ENCODE data around the gene ACTL6B. TPM values are rescaled to one million over a fixed set of nuclear protein-coding genes. Genes with fewer than 3 reads are reported as not detected.

Gene ACTL6B
- total and polyA plus RNA-seq, 2 of the 13 experiments (the other 11 are each of a cell fraction or from before 2014, with no cell fraction given) = not detected

DNA sequence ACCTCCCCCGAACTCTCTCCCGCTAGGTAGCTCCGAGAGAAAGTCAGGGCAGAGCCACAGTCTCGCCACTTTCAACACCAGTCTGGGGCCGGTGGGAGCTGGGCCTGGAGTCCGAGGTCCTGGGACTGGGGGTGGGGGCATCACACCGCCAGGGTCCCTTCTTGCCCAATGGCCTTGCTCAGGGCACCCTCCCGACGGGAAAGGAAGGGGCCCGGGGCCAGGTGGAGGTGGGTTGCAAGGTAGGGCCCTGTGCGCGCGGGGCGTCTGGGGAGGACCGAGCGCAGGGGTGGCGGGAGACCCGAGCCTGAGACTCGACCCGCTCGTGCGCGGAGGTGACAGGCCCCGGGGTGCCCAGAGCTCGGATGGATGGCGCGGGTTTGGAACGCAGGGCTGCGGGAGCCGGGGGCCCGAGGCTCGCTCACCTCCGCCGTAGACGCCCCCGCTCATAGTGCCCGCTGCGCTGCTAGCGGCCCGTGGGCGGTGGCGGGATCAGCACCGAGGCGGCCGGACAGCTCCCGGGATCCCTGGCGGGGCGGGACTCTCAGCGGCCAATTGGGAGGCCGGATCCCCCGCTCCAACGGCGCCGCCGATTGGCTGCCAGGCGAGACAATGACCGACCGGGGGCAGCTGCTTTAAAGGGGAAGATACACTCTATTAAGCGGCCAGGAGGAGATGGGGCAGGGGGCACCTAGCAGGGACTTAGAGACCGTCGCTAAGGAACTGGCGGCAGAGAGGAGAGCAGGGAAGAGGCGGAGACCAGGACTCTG, at the start of gene ACTL6B (continued):
- TF ChIP-seq, protein P1, sequence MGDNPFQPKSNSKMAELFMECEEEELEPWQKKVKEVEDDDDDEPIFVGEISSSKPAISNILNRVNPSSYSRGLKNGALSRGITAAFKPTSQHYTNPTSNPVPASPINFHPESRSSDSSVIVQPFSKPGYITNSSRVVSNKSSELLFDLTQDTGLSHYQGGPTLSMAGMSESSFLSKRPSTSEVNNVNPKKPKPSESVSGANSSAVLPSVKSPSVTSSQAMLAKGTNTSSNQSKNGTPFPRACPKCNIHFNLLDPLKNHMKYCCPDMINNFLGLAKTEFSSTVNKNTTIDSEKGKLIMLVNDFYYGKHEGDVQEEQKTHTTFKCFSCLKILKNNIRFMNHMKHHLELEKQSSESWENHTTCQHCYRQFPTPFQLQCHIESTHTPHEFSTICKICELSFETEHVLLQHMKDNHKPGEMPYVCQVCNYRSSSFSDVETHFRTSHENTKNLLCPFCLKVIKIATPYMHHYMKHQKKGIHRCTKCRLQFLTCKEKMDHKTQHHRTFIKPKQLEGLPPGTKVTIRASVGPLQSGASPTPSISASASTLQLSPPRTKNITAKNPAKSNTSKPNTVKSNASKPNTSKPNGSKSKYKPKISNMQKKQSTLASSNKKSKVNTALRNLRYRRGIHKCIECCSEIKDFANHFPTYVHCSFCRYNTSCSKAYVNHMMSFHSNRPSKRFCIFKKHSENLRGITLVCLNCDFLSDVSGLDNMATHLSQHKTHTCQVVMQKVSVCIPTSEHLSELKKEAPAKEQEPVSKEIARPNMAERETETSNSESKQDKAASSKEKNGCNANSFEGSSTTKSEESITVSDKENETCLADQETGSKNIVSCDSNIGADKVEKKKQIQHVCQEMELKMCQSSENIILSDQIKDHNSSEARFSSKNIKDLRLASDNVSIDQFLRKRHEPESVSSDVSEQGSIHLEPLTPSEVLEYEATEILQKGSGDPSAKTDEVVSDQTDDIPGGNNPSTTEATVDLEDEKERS (CRISPR knock-in tag; IDR thresholded peaks at IDR 0.05) = 0 out of 2 replicates have a peak, but pooled peaks have one; percentile 40
- TF ChIP-seq, protein P2, sequence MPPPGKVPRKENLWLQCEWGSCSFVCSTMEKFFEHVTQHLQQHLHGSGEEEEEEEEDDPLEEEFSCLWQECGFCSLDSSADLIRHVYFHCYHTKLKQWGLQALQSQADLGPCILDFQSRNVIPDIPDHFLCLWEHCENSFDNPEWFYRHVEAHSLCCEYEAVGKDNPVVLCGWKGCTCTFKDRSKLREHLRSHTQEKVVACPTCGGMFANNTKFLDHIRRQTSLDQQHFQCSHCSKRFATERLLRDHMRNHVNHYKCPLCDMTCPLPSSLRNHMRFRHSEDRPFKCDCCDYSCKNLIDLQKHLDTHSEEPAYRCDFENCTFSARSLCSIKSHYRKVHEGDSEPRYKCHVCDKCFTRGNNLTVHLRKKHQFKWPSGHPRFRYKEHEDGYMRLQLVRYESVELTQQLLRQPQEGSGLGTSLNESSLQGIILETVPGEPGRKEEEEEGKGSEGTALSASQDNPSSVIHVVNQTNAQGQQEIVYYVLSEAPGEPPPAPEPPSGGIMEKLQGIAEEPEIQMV (CRISPR knock-in tag; IDR thresholded peaks at IDR 0.05; ENCODE audit: low read depth) = no peak
- TF ChIP-seq CBFB (CRISPR knock-in tag; IDR thresholded peaks at IDR 0.05) (0 out of 2 replicates have a peak, but pooled peaks have one; percentile 46), RBAK (CRISPR knock-in tag; IDR thresholded peaks at IDR 0.05) (0 out of 2 replicates have a peak, but pooled peaks have one; percentile 21), ATM (IDR thresholded peaks at IDR 0.05; ENCODE audit: borderline replicate concordance) (no peak), RELA (CRISPR knock-in tag; IDR thresholded peaks at IDR 0.05) (0 out of 2 replicates have a peak, but pooled peaks have one; percentile 46), GMEB1 (CRISPR knock-in tag; IDR thresholded peaks at IDR 0.05; ENCODE audit: borderline replicate concordance) (peak; percentile 17; the same call in 1 of the 2 replicates), IRF2 (CRISPR knock-in tag; IDR thresholded peaks at IDR 0.05) (0 out of 2 replicates have a peak, but pooled peaks have one; percentile 51), ZBED4 (CRISPR knock-in tag; IDR thresholded peaks at IDR 0.05; ENCODE audit: borderline replicate concordance) (peak; percentile 59; the same call in 1 of the 2 replicates), RFXAP (CRISPR knock-in tag; IDR thresholded peaks at IDR 0.05; ENCODE audit: borderline replicate concordance) (0 out of 2 replicates have a peak, but pooled peaks have one; percentile 44), ZNF746 (CRISPR knock-in tag; IDR thresholded peaks at IDR 0.05) (no peak; the same call in 1 of the 2 replicates)
- TF ChIP-seq, protein P3, sequence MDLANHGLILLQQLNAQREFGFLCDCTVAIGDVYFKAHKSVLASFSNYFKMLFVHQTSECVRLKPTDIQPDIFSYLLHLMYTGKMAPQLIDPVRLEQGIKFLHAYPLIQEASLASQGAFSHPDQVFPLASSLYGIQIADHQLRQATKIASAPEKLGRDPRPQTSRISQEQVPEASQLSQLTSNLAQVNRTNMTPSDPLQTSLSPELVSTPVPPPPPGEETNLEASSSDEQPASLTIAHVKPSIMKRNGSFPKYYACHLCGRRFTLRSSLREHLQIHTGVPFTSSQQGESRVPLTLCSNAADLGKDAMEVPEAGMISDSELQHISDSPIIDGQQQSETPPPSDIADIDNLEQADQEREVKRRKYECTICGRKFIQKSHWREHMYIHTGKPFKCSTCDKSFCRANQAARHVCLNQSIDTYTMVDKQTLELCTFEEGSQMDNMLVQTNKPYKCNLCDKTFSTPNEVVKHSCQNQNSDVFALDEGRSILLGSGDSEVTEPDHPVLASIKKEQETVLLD (CRISPR knock-in tag; IDR thresholded peaks at IDR 0.05; ENCODE audit: low read depth) = no peak
- TF ChIP-seq, protein P4, sequence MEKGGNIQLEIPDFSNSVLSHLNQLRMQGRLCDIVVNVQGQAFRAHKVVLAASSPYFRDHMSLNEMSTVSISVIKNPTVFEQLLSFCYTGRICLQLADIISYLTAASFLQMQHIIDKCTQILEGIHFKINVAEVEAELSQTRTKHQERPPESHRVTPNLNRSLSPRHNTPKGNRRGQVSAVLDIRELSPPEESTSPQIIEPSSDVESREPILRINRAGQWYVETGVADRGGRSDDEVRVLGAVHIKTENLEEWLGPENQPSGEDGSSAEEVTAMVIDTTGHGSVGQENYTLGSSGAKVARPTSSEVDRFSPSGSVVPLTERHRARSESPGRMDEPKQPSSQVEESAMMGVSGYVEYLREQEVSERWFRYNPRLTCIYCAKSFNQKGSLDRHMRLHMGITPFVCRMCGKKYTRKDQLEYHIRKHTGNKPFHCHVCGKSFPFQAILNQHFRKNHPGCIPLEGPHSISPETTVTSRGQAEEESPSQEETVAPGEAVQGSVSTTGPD (CRISPR knock-in tag; IDR thresholded peaks at IDR 0.05) = no peak
